ENCODE measurements around the gene DNAJB6. TPM values are rescaled to one million over a fixed set of nuclear protein-coding genes. Genes with fewer than 3 reads are reported as not detected.

The DNAJB6 gene
- total RNA-seq, 2 donors from 2014 or later = 68.3 to 199 TPM

- intact Hi-C loops (cut with DNase I) = no loop called here
- Histone ChIP-seq H3K4me1 (replicated peaks) (peaks cover 4% of the 10 kb centered on the region), H3K27me3 (replicated peaks; ENCODE audit: insufficient read depth) (no peaks in the 10 kb centered on the region), H3K36me3 (no peaks in the 10 kb centered on the region), H3K9me3 (no peaks in the 10 kb centered on the region), H3K27ac (peak overlapping the region in 1 of 2 donors; percentile 31), H3K4me3 (no peak overlapping the region)
- 60% methylated on average over 23 of the region's 23 CpGs for WGBS
- TF ChIP-seq CTCF (IDR thresholded peaks at IDR 0.05) = no peak
- DNase-seq (ENCODE audit: low spot score) = no peak
Observed at GRCh38 chr7:157397731-157398691, 61.2 kb downstream of the DNAJB6 start.

GRCh38 chr7:157399086-157399687, 62.4 kb downstream of the DNAJB6 start:
- Histone ChIP-seq H3K9me3 (no peaks in the 10 kb centered on the region), H3K4me1 (replicated peaks) (peaks cover 4% of the 10 kb centered on the region), H3K27me3 (replicated peaks; ENCODE audit: insufficient read depth) (no peaks in the 10 kb centered on the region), H3K4me3 (no peak overlapping the region), H3K27ac (no peak overlapping the region), H3K36me3 (no peaks in the 10 kb centered on the region)
- no peak for DNase-seq (ENCODE audit: low spot score)
- intact Hi-C loops (cut with DNase I) = no loop called here
- TF ChIP-seq CTCF (IDR thresholded peaks at IDR 0.05) (no peak), POLR2A (IDR thresholded peaks at IDR 0.05) (no peak), POLR2AphosphoS5 (IDR thresholded peaks at IDR 0.05) (no peak)
- 88% methylated on average over 19 of the region's 19 CpGs for WGBS

GRCh38 chr7:157400171-157400860, 63.5 kb downstream of the DNAJB6 start:
- Histone ChIP-seq H3K27me3 (replicated peaks; ENCODE audit: insufficient read depth) (no peaks in the 10 kb centered on the region), H3K4me1 (replicated peaks) (peaks cover 4% of the 10 kb centered on the region), H3K27ac (no peak overlapping the region), H3K36me3 (no peaks in the 10 kb centered on the region), H3K4me3 (no peak overlapping the region), H3K9me3 (no peaks in the 10 kb centered on the region)
- intact Hi-C loops (cut with DNase I) = no loop called here
- WGBS = 87% methylated on average over 36 of the region's 38 CpGs
- no peak for DNase-seq (ENCODE audit: low spot score)
- no peak for TF ChIP-seq POLR2A (IDR thresholded peaks at IDR 0.05)
- no peak for TF ChIP-seq POLR2AphosphoS5 (IDR thresholded peaks at IDR 0.05)
- no peak for TF ChIP-seq CTCF (IDR thresholded peaks at IDR 0.05)

- Histone ChIP-seq H3K4me1 (replicated peaks) (peaks cover 4% of the 10 kb centered on the region), H3K27me3 (replicated peaks; ENCODE audit: insufficient read depth) (no peaks in the 10 kb centered on the region), H3K27ac (no peak overlapping the region), H3K4me3 (no peak overlapping the region), H3K9me3 (no peaks in the 10 kb centered on the region), H3K36me3 (no peaks in the 10 kb centered on the region)
- intact Hi-C loops (cut with DNase I) = no loop called here
- WGBS = 87% methylated on average over 29 of the region's 29 CpGs
- TF ChIP-seq POLR2AphosphoS5 (IDR thresholded peaks at IDR 0.05) (no peak), POLR2A (IDR thresholded peaks at IDR 0.05) (no peak), CTCF (IDR thresholded peaks at IDR 0.05) (no peak)
- DNase-seq (ENCODE audit: low spot score) = no peak
Observed at GRCh38 chr7:157401567-157402387, 65.0 kb downstream of the DNAJB6 start.
